NCI-H2107 treated with DMSO at 0.1 percent for 48 hours (cell line): ENCODE results near the gene IL1RN.
"Not testable (repeated sequence)": the region's sequence is repeated elsewhere in the genome, so short reads cannot be mapped to it uniquely, and the experiment has no call there.

Experiments
- DNase-seq: peaks from one replicate; lab custom pipeline; 2025; ENCODE audit not compliant: unreplicated experiment; lab: John Stamatoyannopoulos, UW

IL1RN gene, protein sequence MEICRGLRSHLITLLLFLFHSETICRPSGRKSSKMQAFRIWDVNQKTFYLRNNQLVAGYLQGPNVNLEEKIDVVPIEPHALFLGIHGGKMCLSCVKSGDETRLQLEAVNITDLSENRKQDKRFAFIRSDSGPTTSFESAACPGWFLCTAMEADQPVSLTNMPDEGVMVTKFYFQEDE

DNA sequence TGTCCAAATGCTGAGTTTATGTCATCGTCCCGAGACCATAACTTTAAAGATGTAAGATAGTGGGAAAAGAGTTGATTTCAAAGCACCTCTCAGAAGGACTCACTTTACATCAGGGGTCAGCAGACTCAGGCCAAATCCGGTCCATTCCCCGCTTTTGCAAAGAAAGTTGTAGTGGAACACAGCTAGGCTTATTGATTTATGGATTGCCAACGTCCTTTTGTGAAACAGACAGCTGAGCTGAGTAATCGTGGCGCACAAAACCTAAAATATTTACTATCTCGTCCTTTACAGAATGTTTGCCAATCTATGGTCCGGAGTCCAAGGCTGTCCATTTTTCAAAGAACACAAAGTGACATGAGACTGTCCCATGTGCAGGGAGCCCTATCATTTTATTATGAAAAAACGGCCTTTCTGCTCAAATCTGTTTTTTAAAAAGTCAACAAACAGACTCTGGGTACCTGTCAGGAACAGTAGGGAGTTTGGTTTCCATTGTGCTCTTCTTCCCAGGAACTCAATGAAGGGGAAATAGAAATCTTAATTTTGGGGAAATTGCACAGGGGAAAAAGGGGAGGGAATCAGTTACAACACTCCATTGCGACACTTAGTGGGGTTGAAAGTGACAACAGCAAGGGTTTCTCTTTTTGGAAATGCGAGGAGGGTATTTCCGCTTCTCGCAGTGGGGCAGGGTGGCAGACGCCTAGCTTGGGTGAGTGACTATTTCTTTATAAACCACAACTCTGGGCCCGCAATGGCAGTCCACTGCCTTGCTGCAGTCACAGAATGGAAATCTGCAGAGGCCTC is at the start of gene IL1RN:
Gene IL1RN (plus strand): TSS at position 754 of the 801 bp plus-strand sequence. CDS start 27 bp downstream, at position 781.
- no peak for DNase-seq

DNA sequence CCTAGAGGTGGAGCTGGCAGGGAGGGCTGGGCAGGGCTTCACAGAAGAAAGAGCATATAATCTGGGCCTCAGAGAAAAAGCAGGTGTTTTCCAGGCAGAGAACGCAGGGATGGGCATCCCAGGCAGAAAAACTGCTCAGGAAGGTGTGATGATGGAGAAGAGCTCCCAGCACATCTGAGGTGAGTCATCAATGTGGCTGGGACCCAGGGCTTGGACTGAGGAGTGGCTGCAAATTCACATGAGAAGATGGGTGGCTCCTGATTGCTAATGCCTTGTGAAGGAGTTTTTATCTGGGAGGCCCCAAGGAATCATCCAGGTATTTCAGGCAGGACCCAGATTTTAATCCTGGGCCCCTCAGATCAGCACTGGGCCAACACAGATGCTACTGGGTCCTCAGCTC is 49.5 kb upstream of the IL1RN start:
- no peak for DNase-seq

DNA sequence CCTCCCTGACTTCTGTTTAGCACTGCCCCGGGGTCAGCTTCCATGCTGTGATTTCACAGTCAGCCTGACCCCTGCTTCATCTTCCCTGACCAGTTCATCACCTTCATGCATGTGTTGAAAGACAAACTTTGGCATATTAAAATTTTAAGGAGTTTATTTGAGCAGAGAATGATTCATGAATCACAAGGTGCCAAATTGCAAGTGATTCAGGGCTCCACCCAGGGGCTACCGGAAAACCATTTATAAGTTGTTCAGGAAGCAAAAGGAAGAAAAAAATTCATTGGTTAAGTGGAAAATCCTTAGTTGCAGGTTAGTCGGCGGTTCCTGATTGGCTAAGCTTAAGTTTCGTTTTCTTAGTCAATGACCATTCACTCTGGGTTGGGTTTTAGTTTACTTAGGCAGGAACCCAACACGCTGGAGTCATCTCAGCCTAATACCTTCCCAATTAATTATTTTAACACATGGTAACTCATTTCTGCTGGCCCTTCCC is 49.0 kb upstream of the IL1RN start:
- no peak for DNase-seq

DNA sequence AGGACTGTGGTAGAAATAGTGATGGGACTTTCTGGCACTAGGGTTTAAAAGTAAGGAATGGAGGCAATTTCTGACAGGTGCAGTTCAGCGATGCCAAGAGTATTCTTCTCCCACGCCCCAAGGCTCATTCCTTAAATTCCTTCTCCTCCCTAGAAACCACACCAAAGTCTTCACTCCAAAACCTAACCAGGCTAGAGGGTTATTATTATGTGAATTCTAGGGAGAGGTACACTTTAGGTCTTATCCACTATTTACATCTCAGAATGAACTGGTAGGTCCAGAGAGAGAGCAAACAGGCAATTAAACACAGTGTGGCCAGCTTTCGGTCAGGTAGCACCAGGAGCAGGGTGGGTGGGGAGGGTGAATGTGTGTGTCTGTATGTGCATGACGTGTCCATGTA is 48.3 kb upstream of the IL1RN start:
- DNase-seq: no peak

DNA sequence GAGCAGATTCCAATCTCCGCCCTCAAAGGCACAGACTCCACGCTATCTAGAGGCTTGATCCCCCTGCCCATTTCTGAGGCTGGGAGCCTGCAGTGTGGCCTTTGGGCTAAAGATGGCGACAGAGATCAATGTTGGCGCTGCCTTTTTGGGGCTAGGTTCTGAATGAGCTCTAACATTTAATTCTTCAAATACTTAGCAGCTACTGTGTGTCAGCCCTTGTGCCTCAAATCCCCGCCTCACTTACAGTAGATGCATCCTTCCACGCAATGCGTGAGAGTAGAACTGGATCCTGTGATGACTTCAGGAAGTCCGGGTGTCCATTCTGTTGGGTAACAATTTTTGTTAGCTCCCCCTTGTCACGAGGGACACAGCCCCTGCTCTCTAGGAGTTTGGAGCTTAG is 47.3 kb upstream of the IL1RN start:
- no peak for DNase-seq

DNA sequence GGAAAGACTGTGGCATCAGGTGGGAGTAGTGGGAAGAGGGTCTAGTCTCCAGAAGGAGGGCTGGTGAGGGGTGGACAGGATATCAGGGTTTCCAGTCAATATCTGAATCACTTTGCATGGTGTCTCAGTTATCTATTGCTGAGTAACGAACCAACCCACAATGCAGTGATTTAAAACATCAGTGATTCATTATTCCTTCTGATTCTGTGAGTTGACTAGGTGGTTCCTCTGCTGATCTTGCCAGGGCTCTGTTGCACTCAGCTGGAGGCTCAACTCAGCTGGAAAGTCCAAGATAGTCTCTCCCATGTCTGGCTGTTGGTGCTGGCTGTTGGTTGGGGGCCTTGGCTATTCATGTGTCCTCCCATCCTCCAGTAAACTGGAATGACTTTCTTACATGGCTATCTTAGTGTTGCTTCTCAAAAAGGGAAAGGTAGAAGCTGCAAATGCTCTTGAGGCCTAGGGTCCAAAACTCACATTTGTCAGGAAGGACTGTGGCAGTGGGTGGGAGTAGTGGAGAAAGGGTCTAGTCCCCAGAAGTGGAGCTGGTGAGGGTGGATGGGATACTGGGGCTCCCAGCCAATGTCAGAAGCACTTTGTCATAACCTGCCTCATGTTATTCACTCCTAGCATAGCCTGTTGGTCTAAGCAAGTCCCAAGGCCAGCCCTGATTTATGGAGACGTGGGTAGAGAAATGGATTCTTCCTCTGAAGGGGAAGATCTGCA is 45.7 kb upstream of the IL1RN start:
- no peak for DNase-seq

DNA sequence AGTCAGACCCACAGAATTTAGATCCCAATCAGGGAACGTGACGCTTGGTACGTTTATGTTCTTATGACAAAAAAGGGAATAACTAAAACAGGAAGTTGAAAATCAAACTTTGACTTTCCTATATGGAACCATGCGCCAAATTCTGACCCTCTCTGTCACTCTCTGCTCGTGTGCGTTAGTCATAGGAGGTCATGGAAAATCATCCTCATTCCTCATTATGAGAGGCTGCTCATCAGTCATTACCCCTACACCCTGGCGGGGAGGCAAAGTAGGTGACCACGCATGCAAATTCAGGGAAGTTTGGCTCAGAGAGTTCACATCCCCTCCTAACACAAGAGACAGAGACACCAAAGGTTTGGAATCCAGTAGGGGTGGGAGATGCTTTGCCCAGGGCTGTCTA is 44.1 kb upstream of the IL1RN start:
- DNase-seq: no peak

DNA sequence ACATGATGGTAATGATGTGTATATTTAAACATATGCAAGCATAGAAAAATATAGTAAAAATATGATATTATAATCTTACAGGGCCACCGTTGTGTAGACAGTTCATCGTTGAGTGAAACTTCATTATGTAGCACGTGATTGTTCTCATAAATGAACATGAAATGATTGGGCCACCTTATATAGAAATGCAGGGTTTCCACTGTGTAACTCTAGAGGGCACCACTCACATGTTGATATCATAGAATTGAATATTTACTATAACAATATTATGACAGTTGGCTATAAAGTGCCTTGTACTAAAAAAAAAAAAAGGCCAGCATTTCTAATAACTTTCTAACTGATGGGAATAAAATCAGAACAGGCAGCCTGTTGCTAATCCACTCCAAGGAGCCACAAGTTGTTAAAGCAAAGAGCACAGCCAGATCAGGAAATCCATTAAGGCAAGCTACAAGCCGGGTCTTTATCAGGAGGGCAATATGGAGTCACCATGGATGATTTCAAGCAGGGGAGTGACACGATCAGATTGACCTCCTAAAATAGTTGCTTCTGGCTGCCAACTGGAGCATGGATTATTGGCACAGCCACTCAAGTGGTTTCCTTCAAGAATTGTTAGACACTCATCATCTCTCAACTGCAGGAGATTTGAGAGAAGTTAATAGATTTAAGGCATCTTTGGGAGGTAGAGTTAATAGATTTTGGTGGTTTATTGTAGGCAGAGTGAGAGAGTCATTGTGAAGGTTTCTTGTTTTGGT is 43.0 kb upstream of the IL1RN start:
- no peak for DNase-seq

DNA sequence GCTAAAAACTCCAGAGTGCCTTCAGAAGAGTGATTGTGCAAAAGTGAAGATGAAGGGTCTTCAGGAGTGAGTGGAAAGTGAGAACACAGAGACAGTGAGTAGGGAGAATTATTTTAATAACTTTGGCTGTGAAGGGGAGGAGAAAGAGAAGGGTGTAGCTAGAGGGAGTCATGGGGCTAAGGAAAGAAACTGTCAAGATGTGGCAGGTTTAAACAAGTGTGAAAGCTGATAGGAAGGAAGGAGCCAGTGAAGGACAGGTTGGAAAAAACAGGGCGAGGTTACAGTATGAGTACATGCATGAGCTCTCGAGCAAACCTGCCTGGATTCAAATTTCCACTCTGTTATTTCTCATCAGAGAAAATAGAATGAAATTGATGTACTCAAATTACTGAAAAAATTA is 41.9 kb upstream of the IL1RN start:
- no peak for DNase-seq

DNA sequence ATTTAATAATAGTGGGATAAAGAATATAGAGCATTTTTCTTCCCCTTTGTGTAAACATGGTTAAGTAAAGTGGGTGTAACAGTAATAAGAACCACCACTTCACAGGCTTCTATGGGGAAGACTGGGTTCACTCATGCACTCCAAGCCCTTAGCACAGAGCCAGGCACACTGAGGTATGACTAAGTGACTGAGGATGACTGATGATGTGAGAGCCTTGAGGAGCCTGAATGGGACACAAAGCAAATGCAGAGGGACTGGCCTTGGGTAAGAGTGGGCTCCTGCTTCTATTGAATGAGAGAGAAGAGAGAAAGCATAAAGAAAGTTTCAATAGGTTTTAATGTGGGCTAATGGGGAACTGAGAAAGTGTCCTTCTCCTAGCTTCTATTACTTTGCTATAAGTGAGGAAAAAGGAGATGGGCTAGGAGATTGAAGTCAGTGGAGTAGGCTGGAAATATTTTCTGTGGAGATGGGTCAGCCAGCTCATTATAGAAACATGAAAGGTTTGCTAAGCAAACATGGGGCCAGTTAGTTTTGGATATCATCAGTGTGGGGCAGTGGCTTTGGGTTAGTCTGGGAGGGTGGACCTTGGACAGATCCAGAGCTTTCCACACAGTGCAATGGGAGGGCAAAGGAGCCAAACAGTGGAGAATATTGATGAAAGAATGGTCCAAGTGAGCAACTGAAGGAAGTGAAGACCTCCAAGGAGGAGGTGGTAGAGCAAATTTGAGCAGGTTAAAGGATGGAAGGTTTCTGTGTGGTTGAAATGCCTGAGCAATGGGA is 39.0 kb upstream of the IL1RN start:
- DNase-seq: no peak

DNA sequence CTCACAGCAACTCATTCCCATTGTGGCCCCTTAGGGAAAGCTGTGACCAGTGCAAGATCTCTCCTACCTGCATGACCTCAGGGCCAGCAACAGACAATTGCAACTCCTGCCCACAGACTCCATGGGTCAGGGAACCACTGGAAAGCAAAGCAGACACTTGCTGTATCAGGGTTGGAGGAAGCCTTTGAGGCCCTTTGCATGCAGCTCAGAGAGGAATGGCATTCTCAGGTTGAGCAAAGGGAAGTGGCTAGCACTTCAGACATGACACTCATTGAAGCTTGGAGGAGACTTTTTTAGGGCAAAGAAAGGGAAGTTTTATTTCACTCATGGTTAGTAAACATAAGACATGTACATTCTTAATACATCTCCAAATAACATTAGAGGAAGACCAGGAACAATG is 37.5 kb upstream of the IL1RN start:
- no peak for DNase-seq

DNA sequence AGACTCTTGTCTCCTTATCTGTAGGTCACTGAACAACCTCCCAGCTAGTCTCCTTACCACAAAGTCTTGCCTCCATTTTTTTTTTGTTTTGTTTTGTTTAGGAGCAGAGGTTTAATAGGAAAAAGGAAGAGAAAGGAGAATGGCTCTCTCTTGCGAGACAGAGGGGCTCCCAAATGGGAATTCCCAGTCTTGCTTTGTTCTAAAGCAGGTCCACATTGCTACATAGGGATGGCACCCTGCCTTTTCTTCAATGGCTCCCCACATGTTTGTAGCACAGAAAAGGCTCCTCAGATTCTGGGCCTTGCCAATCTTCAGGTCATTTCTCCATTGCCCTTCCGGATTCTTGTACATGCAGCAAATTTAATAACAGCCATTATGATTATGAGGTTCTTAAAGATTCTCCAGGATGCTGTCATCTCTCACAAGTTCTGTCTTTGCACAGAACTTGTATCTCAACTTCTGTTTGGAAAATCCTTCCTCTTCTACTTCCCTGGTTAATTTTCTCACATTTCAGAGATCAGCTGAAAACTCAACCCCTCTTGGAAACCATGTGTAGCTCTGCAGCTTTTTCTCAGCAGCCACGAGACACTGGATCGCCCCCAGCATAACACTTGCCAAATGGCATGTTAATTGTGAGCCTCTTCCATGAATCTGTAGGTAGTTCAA is 36.0 kb upstream of the IL1RN start:
- DNase-seq: no peak

DNA sequence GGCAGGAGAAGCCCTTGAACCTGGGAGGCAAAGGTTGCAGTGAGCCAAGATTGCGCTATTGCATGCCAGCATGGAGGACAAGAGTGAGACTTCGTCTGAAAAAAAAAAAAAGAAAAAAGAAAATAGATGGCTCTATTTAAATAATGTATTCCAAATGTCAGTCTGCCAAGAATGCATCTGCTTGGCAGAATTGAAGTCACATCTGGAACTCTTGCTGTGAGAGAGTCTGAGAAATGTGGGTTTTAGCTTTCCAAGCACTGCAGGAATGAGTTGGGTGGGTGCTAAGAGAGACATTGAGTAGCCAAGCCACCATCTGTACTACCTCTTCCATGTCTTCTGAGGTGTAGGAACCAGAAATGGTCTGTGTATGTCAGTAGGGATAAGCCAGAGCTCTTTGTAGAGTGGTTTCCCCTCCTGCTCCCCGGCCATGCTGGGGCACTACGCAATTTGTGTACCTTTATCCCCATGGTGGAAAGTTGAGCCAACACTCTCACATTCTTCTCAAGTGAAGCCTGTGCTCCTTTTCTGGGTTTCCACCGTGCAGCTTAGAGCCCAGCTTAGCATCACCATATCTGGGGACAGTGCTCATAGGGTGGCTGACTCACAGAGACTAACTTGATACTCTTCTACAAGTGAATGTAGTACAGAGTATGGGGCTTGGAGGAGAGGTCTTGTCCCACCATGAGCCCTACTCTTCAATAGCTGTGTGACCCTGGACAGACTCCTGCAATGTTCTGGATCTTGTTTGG is 34.4 kb upstream of the IL1RN start:
- DNase-seq: no peak

DNA sequence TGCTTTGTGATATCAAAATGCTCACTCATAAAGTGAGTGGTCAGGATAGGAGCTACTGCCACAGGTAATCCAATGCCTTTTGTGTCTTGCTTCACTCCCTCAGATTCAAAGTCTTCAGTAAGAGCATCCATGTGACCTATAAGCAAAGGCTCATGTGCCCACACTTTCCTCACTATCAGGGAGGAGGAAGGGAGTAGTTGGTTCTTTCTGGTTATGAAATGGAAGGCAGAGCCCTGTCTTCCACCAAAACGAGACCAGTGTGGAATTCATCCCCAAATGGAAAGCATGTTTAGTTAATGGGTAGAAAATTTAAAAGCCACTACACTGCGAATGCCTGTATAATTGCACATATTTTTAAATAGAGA is 33.8 kb upstream of the IL1RN start:
- no peak for DNase-seq

DNA sequence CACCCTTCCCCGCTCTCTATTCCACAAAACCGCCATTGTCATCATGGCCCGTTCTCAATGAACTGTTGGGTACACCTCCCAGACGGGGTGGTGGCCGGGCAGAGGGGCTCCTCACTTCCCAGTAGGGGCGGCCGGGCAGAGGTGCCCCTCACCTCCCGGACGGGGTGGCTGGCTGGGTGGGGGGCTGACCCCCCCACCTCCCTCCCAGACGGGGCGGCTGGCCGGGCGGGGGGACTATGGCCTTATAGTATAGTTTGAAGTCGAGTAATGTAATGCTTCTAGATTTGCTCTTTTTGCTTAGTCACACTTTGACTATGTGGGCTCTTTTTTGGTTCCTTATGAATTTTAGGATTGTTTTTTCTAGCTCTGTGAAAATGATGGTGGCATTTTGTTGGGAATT is 31.1 kb upstream of the IL1RN start:
- not testable (repeated sequence) for DNase-seq

DNA sequence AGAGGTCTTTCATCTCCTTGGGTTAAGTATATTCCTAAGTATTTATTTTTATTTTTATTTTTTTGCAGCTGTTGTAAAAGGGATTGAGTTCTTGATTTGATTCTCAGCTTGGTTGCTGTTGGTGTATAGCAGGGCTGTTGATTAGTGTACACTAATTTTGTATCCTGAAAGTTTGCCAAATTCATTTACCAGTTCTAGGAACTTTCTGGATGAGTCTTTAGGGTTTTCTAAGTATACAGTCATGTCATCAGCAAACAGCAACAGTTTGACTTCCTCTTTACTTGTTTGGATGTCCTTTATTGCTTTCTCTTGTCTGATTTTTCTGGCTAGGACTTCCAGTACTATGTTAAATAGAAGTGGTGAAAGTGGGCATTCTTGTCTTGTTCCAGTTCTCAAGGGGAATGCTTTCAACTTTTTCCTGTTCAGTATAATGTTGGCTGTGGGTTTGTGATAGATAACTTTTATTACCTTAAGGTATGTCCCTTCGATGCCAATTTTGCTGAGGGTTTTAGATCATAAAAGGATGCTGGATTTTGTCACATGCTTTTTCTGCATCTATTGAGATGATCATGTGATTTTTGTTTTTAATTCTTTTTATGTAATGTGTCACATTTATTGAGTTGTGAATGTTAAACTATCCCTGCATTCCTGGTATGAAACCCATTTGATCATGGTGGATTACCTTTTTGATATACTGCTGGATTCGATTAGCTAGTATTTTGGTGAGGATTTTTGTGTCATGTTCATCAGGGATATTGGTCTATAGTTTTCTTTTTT is 30.4 kb upstream of the IL1RN start:
- DNase-seq: not testable (repeated sequence)

DNA sequence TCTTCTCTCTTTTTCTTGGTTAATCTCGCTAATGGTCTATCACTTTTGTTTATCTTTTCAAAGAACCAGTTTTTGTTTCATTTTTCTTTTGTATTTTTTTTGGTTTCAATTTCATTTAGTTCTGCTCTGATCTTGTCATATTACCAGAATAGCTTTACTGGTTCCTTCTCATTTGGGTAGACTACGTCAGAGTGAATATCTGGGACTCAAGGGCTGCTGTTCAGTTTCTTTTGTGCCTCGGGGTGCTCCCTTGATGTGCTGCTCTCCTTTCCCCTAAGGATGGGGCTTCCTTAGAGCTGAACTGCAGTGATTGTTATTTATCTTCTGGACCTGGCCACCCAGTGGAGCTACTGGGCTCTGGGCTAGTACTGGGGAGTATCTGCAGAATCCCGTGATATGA is 29.4 kb upstream of the IL1RN start:
- DNase-seq: no peak

DNA sequence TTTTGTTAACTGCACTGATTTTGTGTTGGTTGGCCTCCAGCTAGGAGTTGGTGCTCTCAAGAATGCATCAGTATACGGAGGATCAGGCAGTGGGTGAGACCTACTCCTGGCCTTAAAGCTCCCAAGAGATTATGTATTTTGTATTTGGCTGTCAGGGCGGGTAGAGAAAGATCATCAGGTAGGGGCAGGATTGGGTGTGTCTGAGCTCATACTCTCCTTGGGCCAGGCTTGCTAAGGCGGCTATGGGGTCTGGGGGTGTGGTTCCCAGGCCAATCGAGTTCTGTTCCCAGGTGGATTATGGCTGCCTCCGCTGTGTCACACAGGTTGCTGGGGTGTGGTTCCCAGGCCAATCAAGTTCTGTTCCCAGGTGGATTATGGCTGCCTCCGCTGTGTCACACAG is 28.9 kb upstream of the IL1RN start:
- DNase-seq: no peak

DNA sequence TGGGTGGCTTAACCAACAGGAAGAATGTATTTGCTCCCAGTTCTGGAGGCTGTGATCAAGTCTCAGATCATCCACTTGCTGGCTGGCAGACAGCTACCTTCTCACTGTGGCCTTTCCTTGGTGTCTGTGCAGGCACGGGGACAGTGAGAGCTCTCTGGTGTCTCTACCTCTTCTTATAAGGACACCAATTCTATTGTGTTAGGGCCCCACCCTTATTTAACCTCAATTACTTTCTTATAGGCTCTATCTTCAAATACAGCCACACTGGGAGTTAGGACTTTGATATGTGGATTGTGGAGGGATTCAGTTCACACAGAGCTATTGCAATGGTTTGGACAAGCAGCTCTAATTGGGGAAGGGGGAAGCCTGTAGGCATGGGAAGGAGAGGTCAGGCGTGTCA is 25.3 kb upstream of the IL1RN start:
- no peak for DNase-seq
